ENCODE results near the gene NAB2. TPM values are rescaled to one million over a fixed set of nuclear protein-coding genes. Genes with fewer than 3 reads are reported as not detected.
"Not testable (repeated sequence)": the region's sequence is repeated elsewhere in the genome, so short reads cannot be mapped to it uniquely, and the experiment has no call there.

NAB2 gene, protein sequence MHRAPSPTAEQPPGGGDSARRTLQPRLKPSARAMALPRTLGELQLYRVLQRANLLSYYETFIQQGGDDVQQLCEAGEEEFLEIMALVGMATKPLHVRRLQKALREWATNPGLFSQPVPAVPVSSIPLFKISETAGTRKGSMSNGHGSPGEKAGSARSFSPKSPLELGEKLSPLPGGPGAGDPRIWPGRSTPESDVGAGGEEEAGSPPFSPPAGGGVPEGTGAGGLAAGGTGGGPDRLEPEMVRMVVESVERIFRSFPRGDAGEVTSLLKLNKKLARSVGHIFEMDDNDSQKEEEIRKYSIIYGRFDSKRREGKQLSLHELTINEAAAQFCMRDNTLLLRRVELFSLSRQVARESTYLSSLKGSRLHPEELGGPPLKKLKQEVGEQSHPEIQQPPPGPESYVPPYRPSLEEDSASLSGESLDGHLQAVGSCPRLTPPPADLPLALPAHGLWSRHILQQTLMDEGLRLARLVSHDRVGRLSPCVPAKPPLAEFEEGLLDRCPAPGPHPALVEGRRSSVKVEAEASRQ
- polyA plus RNA-seq (2013, experiment 1 of 2; ENCODE audit: insufficient read length): 33.0 TPM
- 26.0 TPM for polyA plus RNA-seq (2013, experiment 2 of 2; ENCODE audit: insufficient read length)

DNA sequence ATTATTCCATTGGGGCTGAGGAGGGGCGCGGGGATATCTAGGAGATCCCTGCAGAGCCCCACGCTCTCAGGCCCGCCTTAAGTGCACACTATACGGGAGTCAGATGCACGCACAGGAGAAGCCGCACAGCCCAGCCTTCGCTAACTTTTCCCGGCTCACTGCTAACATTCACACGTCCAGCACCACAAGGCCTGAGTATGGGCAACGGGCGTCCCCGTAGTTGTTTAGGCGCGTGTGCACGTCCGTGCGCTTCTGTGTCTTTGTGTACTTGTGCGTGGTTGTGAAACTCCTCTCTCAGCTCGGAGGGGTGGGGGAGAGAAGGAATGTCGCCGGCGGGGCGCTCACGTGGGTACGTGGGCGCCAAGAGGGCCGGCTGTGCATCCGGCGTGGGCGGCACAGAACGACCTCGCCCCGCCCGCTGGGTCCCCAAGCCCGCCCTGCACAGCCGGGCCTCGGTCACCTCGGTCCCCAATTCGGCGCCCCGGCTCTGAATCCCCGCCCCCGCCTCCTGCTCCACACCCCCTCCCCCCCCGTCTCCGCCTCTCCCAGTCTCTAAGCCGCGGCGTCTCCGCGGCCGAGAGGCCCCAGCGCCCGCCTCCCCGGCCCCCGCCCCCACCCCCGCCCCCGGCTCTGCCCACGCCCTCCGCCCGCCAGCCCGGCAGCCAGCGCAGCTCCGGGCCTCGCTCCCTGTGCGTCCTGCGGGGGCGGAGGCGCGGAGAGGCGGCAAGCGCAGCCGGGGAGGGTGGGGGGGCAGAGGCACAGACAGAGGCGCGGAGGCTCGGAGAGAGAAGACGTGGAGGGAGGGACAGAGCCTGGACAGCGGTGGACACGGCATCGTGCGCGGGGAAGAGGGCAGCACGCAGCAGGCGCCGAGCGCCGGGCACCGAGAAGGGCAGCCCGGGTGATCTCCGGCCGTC lies at the start of gene NAB2:
TSS of gene NAB2 (plus strand) at position 761 of the 917 bp plus-strand sequence. CDS start 158 bp downstream, outside the sequence.
- peak; percentile 95 for DNase-seq

DNA sequence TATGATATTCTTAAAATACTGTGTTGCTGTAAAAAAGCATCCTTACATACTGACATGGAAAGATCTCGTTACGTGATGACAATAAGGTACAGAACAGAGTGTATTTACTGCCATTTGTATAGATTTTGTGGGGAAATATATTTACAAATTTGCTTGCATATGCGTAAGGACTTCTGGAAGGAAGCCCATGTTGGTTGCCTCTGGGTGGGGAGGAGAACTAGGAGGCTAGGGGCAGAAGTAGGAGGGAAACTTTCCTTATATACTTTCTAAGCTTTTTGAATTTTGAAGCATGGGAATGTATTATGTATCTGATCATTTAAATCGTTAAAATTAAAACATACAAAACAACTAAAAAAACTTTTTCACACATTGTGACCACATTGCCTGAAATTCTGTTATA lies 48.7 kb upstream of the NAB2 start:
- DNase-seq: no peak

DNA sequence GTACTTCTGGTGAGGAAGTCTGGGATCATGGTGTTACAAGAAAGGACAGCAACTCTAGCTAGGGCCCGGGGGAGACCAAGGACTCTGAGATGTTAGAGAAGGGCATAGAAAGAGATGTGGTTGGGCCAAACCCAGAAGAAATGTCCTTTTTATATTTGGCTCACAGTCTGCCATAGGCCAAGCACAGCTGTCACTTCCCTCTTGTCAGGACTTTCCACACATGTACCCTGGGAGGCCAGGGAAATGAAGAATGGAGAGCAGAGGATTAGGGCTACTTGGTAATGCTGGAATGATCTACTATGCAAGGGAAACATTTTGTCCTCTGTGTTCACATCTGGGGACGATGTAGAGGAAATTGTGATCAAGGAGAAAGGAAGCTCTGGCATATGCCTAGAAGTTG lies 48.2 kb upstream of the NAB2 start:
- DNase-seq: no peak

DNA sequence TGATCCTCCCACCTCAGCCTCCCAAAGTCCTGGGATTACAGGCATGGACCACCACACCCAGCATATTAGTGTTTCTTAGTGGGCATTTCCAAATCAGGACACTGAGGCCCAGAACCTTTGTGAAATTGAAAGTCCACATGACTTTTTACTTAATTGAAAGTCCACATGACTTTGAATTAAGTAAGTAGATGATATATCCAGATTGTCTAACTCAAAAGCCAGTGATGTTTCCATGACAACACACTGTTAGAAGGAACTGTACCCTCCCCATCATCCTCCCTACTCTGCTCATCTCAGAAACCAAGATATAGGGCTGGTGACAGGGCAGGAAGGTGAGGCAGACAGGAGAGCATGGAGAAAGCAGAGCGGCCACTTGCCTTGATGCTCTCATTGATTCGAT lies 46.2 kb upstream of the NAB2 start:
- no peak for DNase-seq

DNA sequence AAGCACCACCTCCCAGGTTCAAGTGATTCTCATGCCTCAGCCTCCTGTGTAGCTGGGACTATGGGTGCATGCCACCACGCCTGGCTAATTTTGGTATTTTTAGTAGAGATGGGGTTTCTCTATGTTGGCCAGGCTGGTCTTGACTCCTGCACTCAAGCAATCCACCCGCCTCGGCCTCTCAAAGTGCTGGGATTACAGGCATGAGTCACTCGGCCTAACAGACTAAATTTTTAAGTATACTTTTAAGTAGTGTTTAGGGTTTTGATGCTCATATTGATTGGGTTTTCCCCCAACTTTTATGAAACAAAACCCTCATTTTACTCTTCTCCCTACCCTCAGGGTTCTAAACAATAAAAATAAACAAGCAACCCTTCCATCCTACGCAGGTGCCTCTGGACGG lies 44.4 kb upstream of the NAB2 start:
- no peak for DNase-seq

- DNase-seq: peak; percentile 9
Observed at GRCh38 chr12:57044889-57045288, 44.0 kb upstream of the NAB2 start.

DNA sequence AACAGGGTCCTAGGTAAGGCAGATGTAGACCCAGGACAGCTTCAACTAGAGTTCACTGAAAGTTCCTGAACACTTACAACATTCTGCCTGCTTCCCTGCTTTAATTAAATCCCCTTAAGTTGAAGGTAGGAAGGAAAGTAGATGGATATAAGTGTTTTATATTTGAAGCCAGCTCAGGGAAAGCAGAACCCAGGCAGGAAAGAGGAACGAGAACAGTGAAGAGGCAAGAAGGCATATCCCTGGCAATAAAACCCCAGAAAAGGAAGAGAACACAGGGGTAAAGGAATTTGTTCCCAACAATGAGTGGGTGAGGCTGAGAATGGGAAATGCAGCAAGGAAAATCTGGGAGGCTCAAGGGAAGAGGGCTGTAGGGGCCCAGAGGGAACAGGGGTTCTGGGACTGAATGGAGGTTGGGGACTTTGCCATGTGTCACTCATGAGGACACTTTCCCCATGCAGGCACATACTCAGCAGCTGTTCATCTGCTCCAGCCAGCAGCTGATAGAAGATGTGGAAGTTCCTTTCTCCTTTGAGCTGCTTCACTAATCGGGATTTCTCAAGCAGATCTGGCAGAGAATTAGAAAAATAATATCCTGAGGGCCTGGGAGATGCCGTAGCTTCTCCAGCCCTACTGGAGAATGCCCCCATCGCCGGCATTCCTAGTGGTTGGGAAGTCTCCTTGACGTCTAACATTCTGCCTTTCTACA lies 42.7 kb upstream of the NAB2 start:
- no peak for DNase-seq

DNA sequence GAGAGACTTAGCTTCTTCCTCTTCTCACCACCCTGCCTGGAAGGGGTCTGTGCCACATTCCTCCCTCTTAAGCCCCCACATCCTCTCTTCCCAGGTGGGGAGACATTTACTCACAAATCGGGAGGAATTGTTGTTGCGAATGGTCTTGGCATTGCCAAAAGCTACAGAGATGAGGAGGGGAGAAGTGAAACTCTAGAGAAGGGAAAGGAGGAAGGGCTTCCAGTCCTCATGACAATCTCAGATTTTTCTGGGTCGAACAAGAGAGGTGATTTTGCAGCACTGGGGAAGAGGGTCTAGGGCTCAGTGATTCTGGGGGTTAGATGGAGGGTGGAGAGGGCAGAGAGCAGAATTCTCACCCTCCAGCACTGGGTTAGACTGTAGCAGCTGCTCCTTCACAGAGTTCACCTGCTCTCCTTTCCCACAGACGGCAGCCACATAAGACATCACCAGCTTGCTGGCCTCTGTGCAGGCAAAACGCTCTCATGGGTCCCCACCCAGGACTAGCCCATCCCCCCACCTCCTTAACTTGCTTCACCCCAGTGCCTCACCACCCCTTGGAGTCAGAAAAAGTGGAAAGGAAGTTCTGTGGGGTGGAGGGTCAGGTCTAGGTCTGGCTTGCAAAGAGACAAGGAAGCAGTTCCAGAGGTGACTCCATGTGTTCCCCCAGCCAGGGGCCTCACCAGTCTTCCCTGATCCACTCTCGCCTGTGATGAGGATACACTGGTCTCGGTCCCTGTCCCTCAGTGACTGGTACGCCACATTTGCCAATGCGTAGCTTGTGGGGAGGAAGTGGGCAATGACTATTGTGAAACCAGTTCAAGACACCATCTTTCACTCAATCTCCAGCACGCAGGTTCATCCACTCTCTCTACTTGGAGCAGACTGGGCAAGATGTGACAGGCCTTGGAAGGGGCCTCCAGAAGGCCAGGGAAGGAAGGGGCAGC lies 41.7 kb upstream of the NAB2 start:
- DNase-seq: no peak

GRCh38 chr12:57047981-57048380 lies 40.9 kb upstream of the NAB2 start:
- peak; percentile 55 for DNase-seq

- DNase-seq: no peak
Observed at GRCh38 chr12:57048423-57049118, 40.3 kb upstream of the NAB2 start.

DNA sequence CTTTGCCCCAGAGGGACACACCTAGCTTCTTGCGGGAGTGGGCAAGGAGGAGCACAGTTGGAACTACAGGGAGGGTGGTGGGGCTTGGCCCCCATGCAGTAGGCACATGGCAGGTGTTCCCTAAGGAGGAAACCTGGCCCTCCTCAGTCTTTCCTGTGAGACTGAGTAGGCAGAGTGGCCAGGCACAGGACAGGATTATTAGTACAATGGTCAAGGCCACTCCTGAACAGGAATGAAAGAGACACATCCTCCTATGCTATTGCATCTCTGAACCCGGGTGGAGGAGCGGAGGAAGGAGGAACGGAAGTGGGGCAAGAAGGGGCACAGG lies 39.8 kb upstream of the NAB2 start:
- no peak for DNase-seq

DNA sequence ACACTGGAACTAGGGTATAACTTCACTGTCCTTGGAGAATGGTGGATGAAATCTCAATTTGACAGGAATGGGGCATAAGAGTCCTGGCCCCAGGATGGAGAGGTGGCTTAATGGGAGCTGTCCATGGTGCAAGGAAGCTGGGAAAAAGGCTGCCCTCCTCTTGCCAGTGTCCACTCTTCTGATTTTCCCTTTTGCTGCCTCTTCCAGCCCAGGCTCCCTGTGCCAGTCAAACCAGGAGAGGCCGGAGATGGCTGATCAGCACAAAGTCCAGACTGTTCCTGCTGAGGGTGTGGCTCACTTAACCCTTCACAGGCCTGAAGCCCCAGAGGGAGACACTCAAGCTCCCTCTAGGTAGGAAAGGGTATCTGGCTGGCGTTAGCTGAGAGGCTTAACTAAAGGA lies 39.0 kb upstream of the NAB2 start, which contains the start of gene MYO1A:
TSS of gene MYO1A (minus strand) at position 240 of the 400 bp plus-strand sequence. CDS start 1,806 bp downstream, outside the sequence.
- peak; percentile 23 for DNase-seq

DNA sequence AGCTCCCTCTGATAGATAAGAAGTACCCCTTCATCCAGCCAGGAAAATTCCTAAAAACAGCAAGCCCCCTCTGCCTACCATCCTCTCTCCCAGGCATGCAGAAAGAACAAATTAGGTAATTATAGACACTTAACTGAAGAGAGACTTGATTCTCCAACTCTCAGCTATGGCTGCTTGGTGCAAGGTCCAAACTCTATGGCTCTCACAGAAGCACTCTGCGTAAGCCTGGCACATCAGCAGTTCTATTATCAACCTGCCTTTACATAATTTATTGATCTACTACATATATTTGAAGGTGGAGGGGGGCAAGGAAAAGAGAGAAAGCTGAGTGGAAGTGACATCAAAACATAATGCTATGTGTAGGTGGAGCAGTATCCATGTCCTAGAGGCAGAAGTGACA lies 37.9 kb upstream of the NAB2 start:
- DNase-seq: no peak

DNA sequence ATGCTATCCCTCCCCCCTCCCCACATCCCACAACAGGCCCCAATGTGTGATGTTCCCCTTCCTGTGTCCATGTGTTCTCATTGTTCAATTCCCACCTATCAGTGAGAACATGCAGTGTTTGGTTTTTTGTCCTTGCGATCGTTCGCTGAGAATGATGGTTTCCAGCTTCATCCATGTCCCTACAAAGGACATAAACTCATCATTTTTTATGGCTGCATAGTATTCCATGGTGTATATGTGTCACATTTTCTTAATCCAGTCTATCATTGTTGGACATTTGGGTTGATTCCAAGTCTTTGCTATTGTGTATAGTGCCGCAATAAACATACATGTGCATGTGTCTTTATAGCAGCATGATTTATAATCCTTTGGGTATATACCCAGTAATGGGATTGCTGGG lies 35.8 kb upstream of the NAB2 start:
- not testable (repeated sequence) for DNase-seq

DNA sequence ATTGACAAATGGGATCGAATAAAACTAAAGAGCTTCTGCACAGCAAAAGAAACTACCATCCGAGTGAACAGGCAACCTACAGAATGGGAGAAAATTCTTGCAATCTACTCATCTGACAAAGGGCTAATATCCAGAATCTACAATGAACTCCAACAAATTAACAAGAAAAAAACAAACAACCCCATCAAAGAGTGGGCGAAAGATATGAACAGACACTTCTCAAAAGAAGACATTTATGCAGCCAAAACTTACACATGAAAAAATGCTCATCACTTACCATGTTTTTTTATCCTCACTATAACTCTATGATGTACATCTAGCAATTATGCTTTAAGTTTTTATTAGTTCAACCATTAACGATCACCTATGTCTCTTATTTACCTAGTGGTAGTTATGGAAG lies 35.0 kb upstream of the NAB2 start:
- not testable (repeated sequence) for DNase-seq

- no peak for DNase-seq
Observed at GRCh38 chr12:57055824-57056223, 33.1 kb upstream of the NAB2 start.

GRCh38 chr12:57057067-57057751 lies 31.7 kb upstream of the NAB2 start:
- DNase-seq: no peak

- no peak for DNase-seq
Observed at GRCh38 chr12:57058454-57058853, 30.5 kb upstream of the NAB2 start.

DNA sequence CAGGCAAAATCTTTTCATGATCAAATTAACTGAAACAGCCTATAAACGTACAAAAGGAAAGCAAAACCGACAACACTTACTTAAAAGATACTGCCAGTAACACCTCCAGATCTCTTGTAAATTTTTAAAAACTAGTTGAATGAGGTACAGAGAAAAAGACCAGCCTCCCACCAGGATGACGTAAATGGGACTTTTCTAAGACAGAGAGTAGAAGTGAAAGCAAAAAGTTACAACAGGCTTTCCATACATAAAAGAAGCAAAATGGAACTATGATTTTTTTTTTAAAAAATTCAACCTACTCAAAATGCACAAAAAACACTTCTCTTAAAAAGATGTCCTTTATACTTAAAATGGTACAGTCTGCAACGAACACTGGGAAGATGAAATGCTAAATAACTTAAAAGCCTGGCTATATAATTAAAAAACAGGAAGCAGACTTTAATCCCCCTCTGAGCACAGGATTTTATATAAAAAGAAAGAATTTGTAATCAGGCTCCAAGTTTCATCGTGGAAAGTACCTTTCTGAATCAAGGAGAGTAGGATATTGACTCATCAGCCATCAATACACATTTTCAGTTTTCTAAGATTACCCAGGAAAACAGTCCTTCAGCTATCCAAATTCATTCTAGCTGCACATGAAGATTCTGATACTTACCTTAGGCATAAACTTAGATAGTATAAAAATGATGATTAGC lies 24.8 kb upstream of the NAB2 start:
- DNase-seq: no peak
